Upper lobe of left lung (tissue), 6 donors: Measurements from ENCODE around the gene CNTRL. TPM values are rescaled to one million over a fixed set of nuclear protein-coding genes. Genes with fewer than 3 reads are reported as not detected.

Source experiments
- ATAC-seq, 2 donors: fragments of 200-7000 bp; cut with Tn5 transposase; one replicate each; pipeline ENCODE4 v1.9.1; 2022; ENCODE audit warnings: mild to moderate bottlenecking in 2 of 2, moderate library complexity in 2 of 2; ENCODE audit not compliant: low FRiP score in 2 of 2
- DNase-seq, 2 donors: peaks; one replicate each; pipeline ENCODE4 v3.0.0-alpha.2; 2019 to 2020
- H3K27ac ChIP-seq, 4 donors: fragments of 200-600 bp; sonication (generic); one replicate each; pipeline ENCODE4 v1.5.1; 2016 to 2019
- H3K27me3 ChIP-seq, 4 donors: fragments of 200-600 bp; sonication (generic); one replicate each; pipeline ENCODE4 v1.5.1; 2017 to 2019
- H3K36me3 ChIP-seq, 4 donors: fragments of 200-600 bp; sonication (generic); one replicate each; pipeline ENCODE4 v1.5.1; 2016 to 2019
- H3K4me1 ChIP-seq, 4 donors: fragments of 200-600 bp; sonication (generic); one replicate each; pipeline ENCODE4 v1.5.1; 2018 to 2019
- H3K4me3 ChIP-seq, 4 donors: fragments of 200-600 bp; sonication (generic); one replicate each; pipeline ENCODE4 v1.5.1; 2017 to 2019; ENCODE audit warnings: mild to moderate bottlenecking in 2 of 4, moderate library complexity in 1 of 4
- H3K9me3 ChIP-seq, 4 donors: fragments of 200-600 bp; sonication (generic); one replicate each; pipeline ENCODE4 v1.5.1; 2018 to 2019
- EP300 ChIP-seq, 4 donors: sonication (generic); formaldehyde crosslinking; IDR thresholded peaks; one replicate each; pipeline ENCODE4 v1.5.1; 2017; ENCODE audit warnings: antibody characterized with exemption in 4 of 4, control low read depth in 2 of 4
- POLR2A ChIP-seq, 4 donors: fragments of 450-650 bp; IDR thresholded peaks; one replicate each; pipeline ENCODE4 v1.5.1; 2016 to 2017; ENCODE audit warnings: antibody characterized with exemption in 4 of 4, mild to moderate bottlenecking in 2 of 4
- POLR2AphosphoS5 ChIP-seq, 2 donors: sonication (generic); formaldehyde crosslinking; IDR thresholded peaks; one replicate each; pipeline ENCODE4 v1.5.1; 2017; ENCODE audit warnings: antibody characterized with exemption in 2 of 2
- WGBS, 2 donors: methylation state at CpG; one replicate each; pipeline ENCODE4 v1.1.5; 2017 to 2018; 5-methylcytosine and 5-hydroxymethylcytosine counted together
- total RNA-seq, 6 donors: library from RNA; depleted of rRNA in 4 of 6; stranded (reverse); fragments of >200 nt in 4 of 6; gene quantifications; one replicate each; pipeline versions ENCODE4 v1.1.0 to v1.2.1, GENCODE V29; 2016 to 2021
- TF ChIP-seq, protein P1 (sequence below), 6 experiments: fragments of 450-650 bp in 4 of 6; fragments of 200-600 bp in 2 of 6; sonication (generic) in 2 of 6; IDR thresholded peaks; one replicate each; pipeline ENCODE4 v1.5.1; 2016 to 2019; ENCODE audit warnings: antibody characterized with exemption in 6 of 6
- donor health status: DM: no; HTN: no; CAD: no; lungs with moderate emphysema.
- donor health status: DM: no; HTN: yes; CAD: no; lungs with severe emphysema.

The CNTRL gene
- total RNA-seq, 6 donors from 2014 or later: 16.1 to 52.4 (median 20.4) TPM

- no peak for ATAC-seq
- Histone ChIP-seq H3K9me3 (no peaks in the 10 kb centered on the region), H3K27me3 (no peaks in the 10 kb centered on the region), H3K27ac (no peak overlapping the region), H3K4me1 (no peaks in the 10 kb centered on the region), H3K36me3 (peaks cover 11 to 67% (median 44%) of the 10 kb centered on the region in 4 donors), H3K4me3 (no peak overlapping the region)
- 90 to 91% methylated on average over 3 of the region's 3 CpGs for WGBS, 2 donors
- TF ChIP-seq POLR2AphosphoS5 (IDR thresholded peaks at IDR 0.05): no peak
- no peak for TF ChIP-seq EP300 (IDR thresholded peaks at IDR 0.05)
- TF ChIP-seq POLR2A (IDR thresholded peaks at IDR 0.05): no peak
- TF ChIP-seq, protein P1, sequence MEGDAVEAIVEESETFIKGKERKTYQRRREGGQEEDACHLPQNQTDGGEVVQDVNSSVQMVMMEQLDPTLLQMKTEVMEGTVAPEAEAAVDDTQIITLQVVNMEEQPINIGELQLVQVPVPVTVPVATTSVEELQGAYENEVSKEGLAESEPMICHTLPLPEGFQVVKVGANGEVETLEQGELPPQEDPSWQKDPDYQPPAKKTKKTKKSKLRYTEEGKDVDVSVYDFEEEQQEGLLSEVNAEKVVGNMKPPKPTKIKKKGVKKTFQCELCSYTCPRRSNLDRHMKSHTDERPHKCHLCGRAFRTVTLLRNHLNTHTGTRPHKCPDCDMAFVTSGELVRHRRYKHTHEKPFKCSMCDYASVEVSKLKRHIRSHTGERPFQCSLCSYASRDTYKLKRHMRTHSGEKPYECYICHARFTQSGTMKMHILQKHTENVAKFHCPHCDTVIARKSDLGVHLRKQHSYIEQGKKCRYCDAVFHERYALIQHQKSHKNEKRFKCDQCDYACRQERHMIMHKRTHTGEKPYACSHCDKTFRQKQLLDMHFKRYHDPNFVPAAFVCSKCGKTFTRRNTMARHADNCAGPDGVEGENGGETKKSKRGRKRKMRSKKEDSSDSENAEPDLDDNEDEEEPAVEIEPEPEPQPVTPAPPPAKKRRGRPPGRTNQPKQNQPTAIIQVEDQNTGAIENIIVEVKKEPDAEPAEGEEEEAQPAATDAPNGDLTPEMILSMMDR (IDR thresholded peaks at IDR 0.05): no peak
- DNase-seq: no peak
Measured at GRCh38 chr9:121138973-121139372, 64.2 kb downstream of the CNTRL start.

DNA sequence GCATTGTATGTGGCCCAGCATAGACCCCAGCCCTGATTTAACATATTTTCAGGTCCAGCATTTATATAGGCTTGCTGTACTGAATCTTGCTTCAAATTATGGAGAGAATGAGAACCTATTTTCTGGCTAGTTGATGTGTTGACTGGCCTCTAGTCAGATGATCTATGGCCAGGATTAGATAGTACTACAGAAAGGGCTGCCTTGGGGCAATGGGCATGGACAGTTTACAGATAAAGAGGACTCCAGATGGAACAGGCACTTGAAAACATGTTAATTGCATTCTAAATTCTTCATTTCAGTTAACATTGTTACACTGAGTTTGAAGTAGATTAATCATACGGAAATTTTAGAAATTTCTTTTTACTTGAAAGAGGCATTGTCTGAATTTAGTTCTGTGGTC is 65.4 kb downstream of the CNTRL start:
- TF ChIP-seq EP300 (IDR thresholded peaks at IDR 0.05): no peak
- no peak for TF ChIP-seq POLR2AphosphoS5 (IDR thresholded peaks at IDR 0.05)
- TF ChIP-seq, protein P1 (IDR thresholded peaks at IDR 0.05): no peak
- no peak for TF ChIP-seq POLR2A (IDR thresholded peaks at IDR 0.05)
- no peak for DNase-seq
- Histone ChIP-seq H3K27me3 (no peaks in the 10 kb centered on the region), H3K27ac (no peak overlapping the region), H3K36me3 (peaks cover 20 to 79% (median 55%) of the 10 kb centered on the region in 4 donors), H3K4me3 (no peak overlapping the region), H3K9me3 (no peaks in the 10 kb centered on the region), H3K4me1 (no peaks in the 10 kb centered on the region)
- WGBS, 2 donors: 94 to 100% methylated on average over 1 of the region's 1 CpG
- no peak for ATAC-seq

DNA sequence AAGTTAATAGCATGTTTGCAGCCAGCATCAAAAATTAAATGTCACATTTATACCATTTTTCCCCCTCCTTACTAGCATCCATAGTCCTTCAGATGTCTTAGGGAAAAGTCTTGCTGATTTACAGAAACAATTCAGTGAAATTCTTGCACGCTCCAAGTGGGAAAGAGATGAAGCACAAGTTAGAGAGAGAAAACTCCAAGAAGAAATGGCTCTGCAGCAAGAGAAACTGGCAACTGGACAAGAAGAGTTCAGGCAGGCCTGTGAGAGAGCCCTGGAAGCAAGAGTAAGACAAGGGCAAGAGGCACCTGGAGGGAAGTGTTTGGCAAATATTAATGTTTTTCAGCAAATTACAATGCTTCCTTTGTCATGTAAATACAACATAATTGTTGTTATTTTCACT is 66.6 kb downstream of the CNTRL start:
- TF ChIP-seq POLR2AphosphoS5 (IDR thresholded peaks at IDR 0.05) (no peak), POLR2A (IDR thresholded peaks at IDR 0.05) (no peak), EP300 (IDR thresholded peaks at IDR 0.05) (no peak)
- TF ChIP-seq, protein P1 (IDR thresholded peaks at IDR 0.05): no peak
- DNase-seq (no peak), ATAC-seq (no peak)
- peaks cover 20 to 86% (median 58%) of the 10 kb centered on the region in 4 donors for H3K36me3 ChIP-seq
- H3K9me3 ChIP-seq: no peaks in the 10 kb centered on the region
- WGBS, 2 donors: 80 to 84% methylated on average over 1 of the region's 1 CpG
- no peaks in the 10 kb centered on the region for H3K4me1 ChIP-seq
- no peak overlapping the region for H3K4me3 ChIP-seq
- H3K27me3 ChIP-seq: no peaks in the 10 kb centered on the region
- H3K27ac ChIP-seq: no peak overlapping the region

DNA sequence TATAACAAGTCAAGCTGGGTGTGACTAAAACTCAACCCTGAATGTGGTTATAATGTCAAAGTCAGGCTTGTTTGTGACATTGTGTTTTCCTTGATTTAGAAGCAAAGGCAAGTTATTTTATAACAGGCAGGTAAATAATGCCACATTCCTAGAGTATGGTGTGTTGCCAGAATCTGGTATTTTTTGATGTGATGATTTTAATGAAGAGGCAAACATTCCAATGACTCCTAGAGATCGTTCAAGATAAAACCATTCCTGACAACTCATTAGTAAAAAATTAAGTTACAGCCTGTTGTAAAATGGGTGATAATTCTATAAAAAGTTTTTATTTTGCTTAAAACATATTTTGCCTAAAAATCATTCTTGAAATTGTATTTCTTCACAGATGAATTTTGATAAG is 67.0 kb downstream of the CNTRL start:
- H3K36me3 ChIP-seq: peaks cover 20 to 90% (median 61%) of the 10 kb centered on the region in 4 donors
- ATAC-seq (no peak), DNase-seq (no peak)
- no peak overlapping the region for H3K27ac ChIP-seq
- TF ChIP-seq POLR2AphosphoS5 (IDR thresholded peaks at IDR 0.05): no peak
- TF ChIP-seq EP300 (IDR thresholded peaks at IDR 0.05): no peak
- H3K27me3 ChIP-seq: no peaks in the 10 kb centered on the region
- 68 to 89% methylated on average over 1 of the region's 1 CpG for WGBS, 2 donors
- no peaks in the 10 kb centered on the region for H3K4me1 ChIP-seq
- no peak overlapping the region for H3K4me3 ChIP-seq
- H3K9me3 ChIP-seq: no peaks in the 10 kb centered on the region

DNA sequence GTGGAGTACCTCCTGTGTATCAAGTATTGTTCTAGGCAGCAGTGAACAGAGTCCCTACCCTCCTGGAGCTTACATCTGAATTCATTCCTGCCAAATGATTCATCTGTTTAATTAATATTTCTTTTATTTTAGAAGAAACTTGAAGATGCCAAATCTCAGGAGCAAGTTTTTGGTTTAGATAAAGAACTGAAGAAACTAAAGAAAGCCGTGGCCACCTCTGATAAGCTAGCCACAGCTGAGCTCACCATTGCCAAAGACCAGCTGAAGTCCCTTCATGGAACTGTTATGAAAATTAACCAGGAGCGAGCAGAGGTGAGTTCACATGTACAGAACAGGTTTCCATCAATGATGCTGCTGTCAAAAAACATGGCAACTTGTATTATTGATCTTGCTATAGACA is 69.0 kb downstream of the CNTRL start:
- Histone ChIP-seq H3K36me3 (peaks cover 14 to 100% (median 75%) of the 10 kb centered on the region in 4 donors), H3K27ac (no peak overlapping the region)
- ATAC-seq: no peak

More for the DNA sequence above, 69.0 kb downstream of the CNTRL start:
- no peaks in the 10 kb centered on the region for H3K4me1 ChIP-seq
- TF ChIP-seq POLR2AphosphoS5 (IDR thresholded peaks at IDR 0.05) (no peak), EP300 (IDR thresholded peaks at IDR 0.05) (no peak), POLR2A (IDR thresholded peaks at IDR 0.05) (no peak)
- TF ChIP-seq, protein P1 (IDR thresholded peaks at IDR 0.05): no peak
- no peak for DNase-seq
- WGBS, 2 donors: 98 to 99% methylated on average over 2 of the region's 2 CpGs
- no peaks in the 10 kb centered on the region for H3K27me3 ChIP-seq
- H3K4me3 ChIP-seq: no peak overlapping the region
- no peaks in the 10 kb centered on the region for H3K9me3 ChIP-seq
